Measurements from ENCODE around the gene PITPNB. TPM values are rescaled to one million over a fixed set of nuclear protein-coding genes. Genes with fewer than 3 reads are reported as not detected.

PITPNB gene
- total and polyA plus RNA-seq, 2 experiments from 2014 or later, result 50.9 to 56.0 TPM

- H3K4me1 Mint-ChIP-seq, result peaks cover 36% of the 10 kb centered on the region
- H4K20me1 ChIP-seq (replicated peaks; ENCODE audit: insufficient read depth), result no peaks in the 10 kb centered on the region
- no peaks in the 10 kb centered on the region for H3K79me2 ChIP-seq (replicated peaks; ENCODE audit: insufficient read depth)
- no peak for TF ChIP-seq STAT1 (IDR thresholded peaks at IDR 0.05; ENCODE audit: unreplicated experiment)
- TF ChIP-seq, protein P1, sequence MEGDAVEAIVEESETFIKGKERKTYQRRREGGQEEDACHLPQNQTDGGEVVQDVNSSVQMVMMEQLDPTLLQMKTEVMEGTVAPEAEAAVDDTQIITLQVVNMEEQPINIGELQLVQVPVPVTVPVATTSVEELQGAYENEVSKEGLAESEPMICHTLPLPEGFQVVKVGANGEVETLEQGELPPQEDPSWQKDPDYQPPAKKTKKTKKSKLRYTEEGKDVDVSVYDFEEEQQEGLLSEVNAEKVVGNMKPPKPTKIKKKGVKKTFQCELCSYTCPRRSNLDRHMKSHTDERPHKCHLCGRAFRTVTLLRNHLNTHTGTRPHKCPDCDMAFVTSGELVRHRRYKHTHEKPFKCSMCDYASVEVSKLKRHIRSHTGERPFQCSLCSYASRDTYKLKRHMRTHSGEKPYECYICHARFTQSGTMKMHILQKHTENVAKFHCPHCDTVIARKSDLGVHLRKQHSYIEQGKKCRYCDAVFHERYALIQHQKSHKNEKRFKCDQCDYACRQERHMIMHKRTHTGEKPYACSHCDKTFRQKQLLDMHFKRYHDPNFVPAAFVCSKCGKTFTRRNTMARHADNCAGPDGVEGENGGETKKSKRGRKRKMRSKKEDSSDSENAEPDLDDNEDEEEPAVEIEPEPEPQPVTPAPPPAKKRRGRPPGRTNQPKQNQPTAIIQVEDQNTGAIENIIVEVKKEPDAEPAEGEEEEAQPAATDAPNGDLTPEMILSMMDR (conservative IDR thresholded peaks at IDR 0.05; ENCODE audit: low read depth in 2 of 2), result no peak
- TF ChIP-seq EZH2phosphoT487 (IDR thresholded peaks at IDR 0.05; ENCODE audit: unreplicated experiment), result no peak
- TF ChIP-seq, protein P2, sequence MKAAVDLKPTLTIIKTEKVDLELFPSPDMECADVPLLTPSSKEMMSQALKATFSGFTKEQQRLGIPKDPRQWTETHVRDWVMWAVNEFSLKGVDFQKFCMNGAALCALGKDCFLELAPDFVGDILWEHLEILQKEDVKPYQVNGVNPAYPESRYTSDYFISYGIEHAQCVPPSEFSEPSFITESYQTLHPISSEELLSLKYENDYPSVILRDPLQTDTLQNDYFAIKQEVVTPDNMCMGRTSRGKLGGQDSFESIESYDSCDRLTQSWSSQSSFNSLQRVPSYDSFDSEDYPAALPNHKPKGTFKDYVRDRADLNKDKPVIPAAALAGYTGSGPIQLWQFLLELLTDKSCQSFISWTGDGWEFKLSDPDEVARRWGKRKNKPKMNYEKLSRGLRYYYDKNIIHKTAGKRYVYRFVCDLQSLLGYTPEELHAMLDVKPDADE (IDR thresholded peaks at IDR 0.05), result no peak
- TF ChIP-seq EZH2 (IDR thresholded peaks at IDR 0.05; ENCODE audit: low read depth, unreplicated experiment), result no peak
- TF ChIP-seq NANOG (IDR thresholded peaks at IDR 0.05; ENCODE audit: borderline replicate concordance), result no peak
- TF ChIP-seq ZNF331 (CRISPR knock-in tag; IDR thresholded peaks at IDR 0.05; ENCODE audit: low read depth), result no peak
- TF ChIP-seq ZNF462 (CRISPR knock-in tag; IDR thresholded peaks at IDR 0.05), result no peak
- no peak for TF ChIP-seq CREB1 (CRISPR knock-in tag; IDR thresholded peaks at IDR 0.05; ENCODE audit: low read depth)
- TF ChIP-seq JUNB (IDR thresholded peaks at IDR 0.05; ENCODE audit: unreplicated experiment), result no peak
- no peak for TF ChIP-seq ZNF114 (CRISPR knock-in tag; IDR thresholded peaks at IDR 0.05)
- TF ChIP-seq, protein P3, sequence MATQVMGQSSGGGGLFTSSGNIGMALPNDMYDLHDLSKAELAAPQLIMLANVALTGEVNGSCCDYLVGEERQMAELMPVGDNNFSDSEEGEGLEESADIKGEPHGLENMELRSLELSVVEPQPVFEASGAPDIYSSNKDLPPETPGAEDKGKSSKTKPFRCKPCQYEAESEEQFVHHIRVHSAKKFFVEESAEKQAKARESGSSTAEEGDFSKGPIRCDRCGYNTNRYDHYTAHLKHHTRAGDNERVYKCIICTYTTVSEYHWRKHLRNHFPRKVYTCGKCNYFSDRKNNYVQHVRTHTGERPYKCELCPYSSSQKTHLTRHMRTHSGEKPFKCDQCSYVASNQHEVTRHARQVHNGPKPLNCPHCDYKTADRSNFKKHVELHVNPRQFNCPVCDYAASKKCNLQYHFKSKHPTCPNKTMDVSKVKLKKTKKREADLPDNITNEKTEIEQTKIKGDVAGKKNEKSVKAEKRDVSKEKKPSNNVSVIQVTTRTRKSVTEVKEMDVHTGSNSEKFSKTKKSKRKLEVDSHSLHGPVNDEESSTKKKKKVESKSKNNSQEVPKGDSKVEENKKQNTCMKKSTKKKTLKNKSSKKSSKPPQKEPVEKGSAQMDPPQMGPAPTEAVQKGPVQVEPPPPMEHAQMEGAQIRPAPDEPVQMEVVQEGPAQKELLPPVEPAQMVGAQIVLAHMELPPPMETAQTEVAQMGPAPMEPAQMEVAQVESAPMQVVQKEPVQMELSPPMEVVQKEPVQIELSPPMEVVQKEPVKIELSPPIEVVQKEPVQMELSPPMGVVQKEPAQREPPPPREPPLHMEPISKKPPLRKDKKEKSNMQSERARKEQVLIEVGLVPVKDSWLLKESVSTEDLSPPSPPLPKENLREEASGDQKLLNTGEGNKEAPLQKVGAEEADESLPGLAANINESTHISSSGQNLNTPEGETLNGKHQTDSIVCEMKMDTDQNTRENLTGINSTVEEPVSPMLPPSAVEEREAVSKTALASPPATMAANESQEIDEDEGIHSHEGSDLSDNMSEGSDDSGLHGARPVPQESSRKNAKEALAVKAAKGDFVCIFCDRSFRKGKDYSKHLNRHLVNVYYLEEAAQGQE (IDR thresholded peaks at IDR 0.05; ENCODE audit: unreplicated experiment), result no peak
- no peak for TF ChIP-seq POLR2AphosphoS5 (IDR thresholded peaks at IDR 0.05; ENCODE audit: low read depth)
- no peaks in the 10 kb centered on the region for H3K9me2 ChIP-seq (ENCODE audit: insufficient read depth)
- DNase-seq (ENCODE audit: low spot score), result no peak
- H3K27ac Mint-ChIP-seq, result no peak overlapping the region
- no peak overlapping the region for H3K27ac ChIP-seq (ENCODE audit: low read depth)
- no peak for ATAC-seq
- H3K4me3 Mint-ChIP-seq, result no peak overlapping the region
- no peaks in the 10 kb centered on the region for H3K36me3 ChIP-seq (ENCODE audit: insufficient read depth)
- H3F3A ChIP-seq (replicated peaks; ENCODE audit: low read depth), result peaks cover 7% of the 10 kb centered on the region; the same call in 1 of the 2 replicates
- no peak overlapping the region for H2AFZ ChIP-seq
- H3K36me3 Mint-ChIP-seq (ENCODE audit: low read depth), result peaks cover 12% of the 10 kb centered on the region
- H3K27me3 Mint-ChIP-seq (ENCODE audit: insufficient read depth, low read depth, poor library complexity), result peaks cover 16% of the 10 kb centered on the region
- H3K4me2 ChIP-seq, result no peak overlapping the region
- no peaks in the 10 kb centered on the region for H3K9me3 Mint-ChIP-seq
- no peak overlapping the region for H3K4me3 ChIP-seq
- H3K4me1 ChIP-seq (ENCODE audit: insufficient read depth), result peaks cover 9% of the 10 kb centered on the region
- no peaks in the 10 kb centered on the region for H3K27me3 ChIP-seq (ENCODE audit: insufficient read depth)
Measured at GRCh38 chr22:27844256-27844655, 74.8 kb downstream of the PITPNB start.
